Activated T-cell treated with anti-CD3 and anti-CD28 coated beads for 4 hours (primary cell): ENCODE data around the gene PGA3.
"Not testable (repeated sequence)": the region's sequence is repeated elsewhere in the genome, so short reads cannot be mapped to it uniquely, and the experiment has no call there.

ENCODE experiments used
- DNase-seq: peaks from one replicate; pipeline ENCODE4 v3.0.0-alpha.2; 2020

Gene PGA3

DNA sequence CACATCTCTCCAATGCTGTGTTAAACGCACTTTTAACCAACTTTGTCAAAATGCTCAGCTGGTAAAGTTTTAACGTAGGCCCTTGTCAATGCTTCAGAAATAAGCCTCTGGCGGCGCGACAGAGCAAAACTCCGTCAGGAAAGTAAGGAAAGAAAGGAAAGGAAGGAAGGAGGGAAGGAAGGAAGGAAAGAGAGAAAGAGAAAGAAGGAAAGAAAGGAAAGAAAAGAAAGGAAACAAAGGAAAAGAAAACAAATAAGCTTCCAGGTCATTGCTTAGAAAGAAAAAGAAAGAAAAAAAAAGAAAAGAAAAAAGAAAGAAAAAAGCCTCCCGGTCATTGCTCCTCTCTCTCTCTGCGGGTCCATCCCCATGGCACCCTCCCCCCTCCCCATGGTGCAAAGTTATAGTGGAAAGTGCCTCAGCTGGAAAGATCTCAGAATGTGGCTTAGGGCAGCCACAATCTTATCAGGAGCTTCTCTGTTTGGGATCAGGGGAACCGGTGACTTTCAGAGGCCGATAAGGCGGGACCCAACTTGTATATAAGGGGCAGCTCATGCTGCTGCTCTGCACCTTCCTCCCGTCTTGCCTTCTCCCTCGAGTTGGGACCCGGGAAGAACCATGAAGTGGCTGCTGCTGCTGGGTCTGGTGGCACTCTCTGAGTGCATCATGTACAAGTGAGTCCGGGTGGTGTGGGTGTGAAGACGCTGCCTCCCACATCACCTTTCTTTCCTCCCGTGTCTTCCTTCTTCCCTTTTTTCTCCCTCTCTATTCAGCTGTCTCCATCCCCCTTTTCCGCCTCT, at the start of gene PGA3:
Gene PGA3 (plus strand): TSS at position 566 of the 797 bp plus-strand sequence. CDS start 50 bp downstream, at position 616.
- DNase-seq: not testable (repeated sequence)

DNA sequence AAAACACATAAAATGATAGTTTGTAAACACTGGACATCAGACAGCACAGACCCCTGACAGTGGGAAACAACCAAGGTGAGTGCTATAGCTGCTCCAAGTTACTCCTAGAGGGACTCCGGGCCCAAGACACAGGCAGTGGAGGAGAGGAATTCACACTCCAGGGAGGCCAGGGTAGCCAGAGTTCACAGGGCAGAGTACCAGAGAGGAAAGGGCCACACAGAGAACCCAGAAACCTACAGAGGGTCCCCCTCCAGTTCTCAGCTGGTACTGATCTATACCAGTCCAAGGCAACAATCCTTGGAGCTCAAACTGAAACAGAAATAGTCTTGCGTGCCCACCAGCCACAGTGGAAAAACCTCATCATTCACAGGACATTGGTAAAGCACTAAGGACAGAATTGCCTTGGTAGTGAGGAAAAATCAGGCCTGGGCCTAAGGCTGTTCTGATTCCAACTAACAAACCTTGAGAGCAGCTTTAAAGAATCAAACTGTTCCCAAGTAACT, 49.7 kb upstream of the PGA3 start:
- no peak for DNase-seq

DNA sequence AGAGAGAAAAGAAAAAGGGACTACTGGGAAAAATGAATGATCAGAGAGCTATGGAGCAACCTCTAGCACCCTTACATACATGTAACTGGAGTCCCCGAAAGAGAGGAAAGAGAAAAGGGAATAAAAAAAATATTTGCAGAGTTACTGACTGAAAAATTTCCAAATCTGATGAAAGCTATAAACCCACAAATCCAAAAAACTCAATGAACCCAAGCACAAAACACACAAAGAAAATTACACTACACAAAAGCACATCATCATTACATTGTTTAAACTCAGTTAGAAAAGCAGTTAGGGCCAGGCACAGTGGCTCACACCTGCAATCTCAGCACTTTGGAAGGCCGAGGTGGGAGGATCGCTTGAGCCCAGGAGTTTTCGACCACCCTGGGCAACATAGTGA, 48.8 kb upstream of the PGA3 start:
- DNase-seq: no peak

DNA sequence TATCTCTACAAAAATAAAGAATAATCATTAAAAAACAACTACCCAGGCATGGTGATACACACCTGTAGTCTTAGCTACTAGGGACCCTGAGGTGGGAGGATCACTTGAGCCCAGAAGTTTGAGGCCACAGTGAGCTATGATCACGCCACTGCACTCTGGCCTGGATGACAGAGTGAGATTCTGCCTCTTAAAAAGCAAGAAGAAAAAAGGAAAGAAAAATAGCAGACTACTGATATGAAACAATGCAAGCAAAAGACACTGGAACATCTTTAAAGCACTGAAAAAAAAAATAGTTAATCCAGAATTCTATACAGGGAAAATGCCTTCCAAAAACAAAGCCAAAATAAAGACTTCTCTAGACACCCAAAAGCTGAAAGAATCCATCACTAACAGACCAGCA, 48.0 kb upstream of the PGA3 start:
- DNase-seq: no peak

DNA sequence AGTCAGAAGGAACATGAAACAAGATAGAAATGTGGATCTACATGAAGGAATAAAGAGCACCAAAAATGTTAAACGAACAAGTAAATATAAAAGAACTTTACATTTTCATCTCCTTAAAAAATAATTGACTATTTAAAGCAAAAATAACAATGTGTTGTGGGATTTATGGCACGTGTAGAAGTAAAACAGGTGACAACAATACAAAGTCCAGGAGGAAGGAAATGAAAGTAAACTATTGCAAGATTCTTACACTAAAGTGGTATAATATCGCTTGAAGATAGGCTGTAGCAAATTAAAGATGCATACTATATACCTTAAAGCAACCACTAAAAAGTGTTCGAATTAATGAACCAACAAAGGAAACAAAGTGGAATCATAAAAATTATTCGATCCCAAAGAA, 47.6 kb upstream of the PGA3 start:
- no peak for DNase-seq

DNA sequence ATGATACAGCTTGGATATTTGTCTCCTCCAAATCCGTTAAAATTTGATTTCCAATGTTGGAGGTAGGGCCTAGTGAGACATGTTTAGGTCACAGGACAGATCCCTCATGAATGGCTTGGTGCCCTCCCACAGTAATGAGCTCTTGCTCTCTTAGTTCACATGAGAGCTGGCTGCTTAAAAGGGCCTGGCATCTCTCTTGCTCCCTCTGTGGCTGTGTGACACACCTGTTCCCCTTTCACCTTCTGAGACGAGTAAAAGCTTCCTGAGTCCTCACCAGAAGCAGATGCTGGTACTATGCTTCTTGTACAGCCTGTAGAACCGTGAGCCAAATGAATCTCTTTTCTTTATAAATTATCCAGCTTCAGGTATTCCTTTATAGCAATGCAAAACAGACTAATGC, 45.6 kb upstream of the PGA3 start:
- no peak for DNase-seq

DNA sequence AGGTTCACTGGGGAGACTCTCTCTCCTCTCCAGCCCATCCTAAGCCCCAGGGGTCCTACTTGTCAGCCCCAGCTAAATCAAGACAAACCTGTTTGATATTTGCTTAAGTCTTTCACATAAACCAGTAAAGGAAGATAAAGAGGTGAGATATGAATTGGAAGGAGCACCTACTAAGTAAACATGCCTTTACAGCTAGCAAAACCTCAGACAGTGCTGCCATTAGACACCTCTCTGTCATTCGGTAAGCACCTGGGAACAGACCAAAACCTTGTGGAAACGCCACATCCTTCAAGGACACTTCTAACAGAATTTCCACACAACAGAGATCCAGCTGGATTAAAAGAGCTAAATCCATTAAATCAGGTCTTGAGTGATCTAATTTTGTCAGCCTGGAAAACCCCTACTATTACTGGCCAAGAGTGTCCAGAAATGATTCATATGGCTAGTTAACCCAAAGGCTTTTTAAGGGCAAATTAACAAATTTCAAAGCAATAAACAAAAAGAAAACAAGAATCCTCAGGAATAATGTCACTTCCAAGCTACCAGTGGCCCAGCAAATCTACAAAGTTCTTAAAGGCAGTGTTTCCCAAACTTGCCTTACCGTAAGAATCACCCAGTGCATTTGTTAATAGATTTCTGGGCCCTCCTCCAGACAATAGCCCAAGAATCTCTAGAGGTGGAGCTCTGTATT, 44.5 kb upstream of the PGA3 start:
- DNase-seq: no peak

DNA sequence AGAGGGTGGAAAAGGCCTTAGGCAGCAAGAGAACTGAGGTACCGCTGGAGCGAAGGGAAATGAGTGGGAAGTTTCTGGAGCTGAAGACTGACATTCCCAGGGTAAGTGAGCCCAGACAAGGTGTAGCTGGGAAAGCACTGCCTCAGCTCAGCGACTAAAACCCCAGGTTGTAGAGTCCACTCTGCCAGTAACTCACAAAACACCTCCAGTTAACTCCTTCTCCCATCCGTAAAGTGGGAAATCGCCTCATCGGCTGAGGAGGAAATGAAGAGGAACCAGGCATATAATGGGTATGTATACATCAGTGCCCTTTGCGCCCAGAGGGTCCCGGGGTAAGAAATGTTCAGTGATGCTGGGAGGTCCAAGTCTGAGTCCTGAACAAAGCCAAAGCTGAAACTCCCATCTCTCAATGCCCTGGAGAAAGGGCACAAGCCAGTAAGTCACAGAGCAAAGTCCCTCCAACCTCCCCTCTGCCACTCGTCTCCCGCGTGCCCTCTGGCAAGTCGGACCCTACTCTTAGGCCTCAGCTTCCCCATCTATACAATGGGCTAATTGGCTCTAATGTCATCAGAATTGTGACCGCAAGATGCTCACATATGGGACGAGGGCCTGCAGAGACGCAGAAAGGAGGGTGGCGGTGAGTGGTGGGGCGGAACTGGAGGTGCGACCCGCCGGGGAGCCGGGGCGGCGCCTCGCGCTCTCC, 42.7 kb upstream of the PGA3 start:
- DNase-seq: no peak

DNA sequence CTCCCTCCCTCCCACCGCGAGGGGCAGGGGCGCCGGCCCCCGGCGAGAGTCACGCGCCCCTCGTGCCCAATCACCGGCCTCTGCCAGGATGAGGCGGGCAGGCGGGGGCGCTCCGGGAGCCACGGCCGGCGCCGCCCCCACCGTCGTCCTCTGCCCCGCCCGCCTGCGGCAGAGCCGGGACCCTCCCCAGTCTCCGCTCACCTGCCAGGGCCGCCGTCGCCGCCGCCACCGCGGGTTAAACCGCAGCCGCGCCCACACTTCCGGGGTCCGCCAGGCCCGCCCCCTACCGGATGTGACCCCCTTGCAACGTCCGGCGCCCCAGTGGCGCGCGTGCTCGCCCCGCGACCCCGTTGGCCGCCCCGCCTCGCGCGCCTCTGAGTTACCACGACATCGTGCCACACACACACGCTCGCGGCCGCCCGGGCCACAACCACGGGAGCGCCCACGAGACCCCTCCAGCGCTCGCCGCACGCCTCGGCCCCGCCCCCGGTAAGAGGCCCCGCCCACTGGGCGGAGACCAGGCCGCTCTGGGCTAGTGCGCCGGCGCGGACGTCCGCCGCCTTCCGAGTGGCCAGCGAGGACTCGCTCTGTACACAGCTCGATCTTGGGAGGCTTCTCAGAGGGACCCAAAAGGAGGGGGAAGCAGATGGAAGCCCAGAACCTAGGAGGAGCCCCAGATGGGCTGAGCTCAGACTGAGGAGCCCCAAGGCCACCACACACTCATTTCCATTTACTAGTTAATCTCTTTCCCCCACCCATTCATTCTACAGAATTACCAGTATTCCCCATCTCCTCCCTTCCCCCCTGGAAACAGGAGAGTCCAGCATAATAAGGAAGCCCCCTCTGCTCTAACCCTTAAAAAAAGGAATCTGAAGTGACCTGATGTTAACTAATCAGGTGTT, 41.9 kb upstream of the PGA3 start, which contains the start of gene VPS37C:
Gene VPS37C (minus strand): TSS at position 237 of the 902 bp plus-strand sequence. CDS start 22,597 bp downstream, outside the sequence.
- DNase-seq: peak; percentile 94

DNA sequence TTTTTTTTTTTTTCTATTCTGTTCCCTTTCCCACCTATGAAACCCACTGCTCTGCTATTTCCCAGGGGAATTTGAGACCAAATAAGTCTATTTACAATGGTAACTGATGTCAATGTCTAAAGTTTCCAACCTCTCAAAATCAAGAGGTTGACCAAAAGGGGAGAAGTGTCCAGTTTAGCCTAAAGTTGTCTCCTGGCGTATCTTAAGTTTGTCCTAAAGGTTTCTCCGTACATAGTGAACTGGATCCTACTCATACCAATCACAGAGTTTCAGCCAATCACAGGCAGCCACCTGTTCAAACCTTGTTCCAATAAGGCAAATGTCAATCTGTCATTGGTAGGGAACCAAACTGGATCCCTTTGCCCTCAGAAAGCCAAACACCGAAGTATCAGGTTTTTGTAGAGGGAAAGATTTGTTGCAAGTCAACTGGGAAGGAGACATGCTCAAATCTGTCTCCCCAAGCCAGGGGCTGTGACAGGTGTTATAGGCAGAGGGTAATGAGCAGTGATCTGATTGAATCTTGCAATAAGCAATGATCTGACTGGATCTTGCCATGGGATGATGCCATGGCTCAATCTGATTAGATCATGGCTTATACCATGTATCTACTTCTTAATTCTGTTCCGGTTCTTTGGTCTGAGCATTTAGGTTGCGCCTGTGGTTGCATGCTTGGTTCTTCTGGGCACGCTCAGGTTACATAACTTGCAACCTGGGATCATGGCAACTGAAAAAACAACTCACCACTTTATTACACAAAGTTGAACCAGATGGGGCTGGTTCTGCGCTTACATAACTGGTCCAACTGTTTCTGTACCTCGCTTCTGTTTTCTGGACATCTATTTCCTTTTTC, 41.0 kb upstream of the PGA3 start:
- DNase-seq: no peak

DNA sequence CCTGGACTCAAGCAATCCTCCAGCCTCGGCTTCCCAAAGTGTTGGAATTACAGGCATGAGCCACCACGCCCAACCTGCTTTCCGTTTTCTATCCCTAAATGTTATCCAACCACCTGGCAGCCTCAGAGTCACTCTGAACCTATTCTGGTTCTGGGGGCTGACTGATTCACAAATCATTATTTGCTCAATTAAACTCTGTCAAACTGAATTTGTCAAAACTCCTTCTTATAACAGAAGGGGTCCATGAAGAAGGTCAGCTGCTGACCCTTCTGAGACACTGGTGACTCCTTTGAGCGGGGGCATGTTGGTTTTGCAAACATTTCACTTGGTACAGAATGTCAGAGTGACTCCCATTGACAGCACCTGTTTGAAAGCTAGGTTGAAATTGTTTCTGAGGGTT, 40.3 kb upstream of the PGA3 start:
- no peak for DNase-seq

DNA sequence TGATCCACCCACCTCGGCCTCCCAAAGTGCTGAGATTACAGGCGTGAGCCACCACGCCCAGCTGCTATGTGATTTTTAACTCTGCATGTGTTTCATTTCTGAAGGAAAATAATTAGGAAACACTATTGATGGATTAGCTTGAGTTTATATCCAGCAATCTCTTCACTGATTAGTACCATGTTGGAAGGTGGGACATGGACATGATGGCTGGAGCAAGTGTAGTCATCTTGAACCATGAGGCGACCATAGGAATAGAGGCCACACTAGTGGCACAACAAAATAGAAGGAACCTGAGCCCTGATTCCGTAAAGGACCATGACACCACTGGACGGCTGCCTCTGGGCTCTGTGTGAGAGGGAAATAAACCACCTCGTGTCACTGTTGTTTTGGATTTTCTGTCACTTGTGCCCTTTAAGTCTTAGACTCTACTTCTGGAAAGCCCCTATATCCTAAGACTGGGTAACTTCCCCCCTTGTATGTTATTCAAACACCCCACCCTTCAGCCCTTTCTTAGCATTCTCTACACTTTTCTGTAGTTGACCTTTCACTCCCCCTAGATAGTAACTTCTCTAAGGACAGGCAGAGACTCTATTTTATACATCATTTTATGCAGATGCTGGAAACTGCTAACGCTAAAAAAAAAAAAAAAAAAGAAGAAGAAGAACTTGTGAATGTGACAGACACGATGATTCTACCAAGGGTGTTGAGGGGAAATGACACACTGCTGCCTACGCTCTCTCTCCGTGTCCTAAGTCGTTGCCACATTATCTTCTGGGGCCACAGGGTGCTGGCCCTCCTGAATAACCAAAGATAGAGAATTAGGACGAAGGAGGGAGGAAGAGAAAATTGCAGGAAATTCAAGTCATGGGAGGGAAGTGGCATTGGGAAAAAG, 39.4 kb upstream of the PGA3 start:
- DNase-seq: no peak

DNA sequence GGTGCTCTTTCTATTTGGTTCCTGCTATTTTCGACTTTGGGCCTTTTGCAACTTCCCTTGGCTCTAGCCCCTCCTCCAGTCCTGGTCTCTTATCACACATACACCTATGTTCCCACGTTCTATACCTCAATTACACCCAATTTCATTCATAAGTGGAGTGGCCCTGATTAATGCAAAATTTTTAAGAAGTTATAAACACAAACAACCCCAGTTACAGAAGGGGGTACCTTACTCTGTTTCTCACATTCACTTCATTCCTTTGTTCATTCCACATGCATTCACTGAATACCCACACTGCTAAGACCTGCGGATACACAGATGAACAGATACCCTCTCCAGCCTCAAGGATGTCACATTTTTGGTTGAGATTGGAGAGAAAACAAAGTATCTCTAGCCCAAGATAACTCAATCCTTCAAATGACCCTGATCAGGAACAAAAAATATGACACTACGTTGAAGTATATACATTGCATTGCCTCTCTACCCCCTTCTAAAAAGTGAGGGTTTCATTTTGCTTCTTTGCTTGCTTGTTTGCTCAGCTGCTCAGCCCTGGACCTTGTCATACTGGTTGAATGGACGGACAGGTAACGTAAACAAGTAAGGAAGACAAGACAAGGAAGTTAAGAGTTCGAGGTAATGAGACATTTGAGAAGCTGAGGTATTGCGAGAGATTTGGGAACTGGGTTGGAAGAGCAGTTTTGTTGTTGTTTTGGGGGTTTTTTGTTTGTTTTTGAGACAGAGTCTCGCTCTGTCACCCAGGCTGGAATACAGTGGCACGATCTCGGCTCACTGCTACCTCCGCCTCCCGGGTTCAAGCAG, 38.5 kb upstream of the PGA3 start:
- DNase-seq: no peak

DNA sequence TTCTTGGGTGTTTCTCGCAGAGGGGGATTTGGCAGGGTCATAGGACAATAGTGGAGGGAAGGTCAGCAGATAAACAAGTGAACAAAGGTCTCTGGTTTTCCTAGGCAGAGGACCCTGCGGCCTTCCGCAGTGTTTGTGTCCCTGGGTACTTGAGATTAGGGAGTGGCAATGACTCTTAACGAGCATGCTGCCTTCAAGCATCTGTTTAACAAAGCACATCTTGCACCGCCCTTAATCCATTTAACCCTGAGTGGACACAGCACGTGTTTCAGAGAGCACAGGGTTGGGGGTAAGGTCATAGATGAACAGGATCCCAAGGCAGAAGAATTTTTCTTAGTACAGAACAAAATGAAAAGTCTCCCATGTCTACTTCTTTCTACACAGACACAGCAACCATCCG, 37.5 kb upstream of the PGA3 start:
- DNase-seq: not testable (repeated sequence)

DNA sequence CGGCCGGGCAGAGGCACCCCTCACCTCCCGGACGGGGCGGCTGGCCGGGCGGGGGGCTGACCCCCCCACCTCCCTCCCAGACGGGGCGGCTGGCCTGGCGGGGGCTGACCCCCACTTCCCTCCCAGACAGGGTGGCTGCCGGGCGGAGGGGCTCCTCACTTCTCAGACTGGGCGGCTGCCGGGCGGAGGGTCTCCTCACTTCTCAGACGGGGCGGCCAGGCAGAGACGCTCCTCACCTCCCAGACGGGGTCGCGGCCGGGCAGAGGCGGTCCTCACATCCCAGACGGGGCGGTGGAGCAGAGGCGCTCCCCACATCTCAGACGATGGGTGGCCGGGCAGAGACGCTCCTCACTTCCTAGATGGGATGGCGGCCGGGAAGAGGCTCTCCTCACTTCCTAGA, 37.0 kb upstream of the PGA3 start:
- DNase-seq: not testable (repeated sequence)

DNA sequence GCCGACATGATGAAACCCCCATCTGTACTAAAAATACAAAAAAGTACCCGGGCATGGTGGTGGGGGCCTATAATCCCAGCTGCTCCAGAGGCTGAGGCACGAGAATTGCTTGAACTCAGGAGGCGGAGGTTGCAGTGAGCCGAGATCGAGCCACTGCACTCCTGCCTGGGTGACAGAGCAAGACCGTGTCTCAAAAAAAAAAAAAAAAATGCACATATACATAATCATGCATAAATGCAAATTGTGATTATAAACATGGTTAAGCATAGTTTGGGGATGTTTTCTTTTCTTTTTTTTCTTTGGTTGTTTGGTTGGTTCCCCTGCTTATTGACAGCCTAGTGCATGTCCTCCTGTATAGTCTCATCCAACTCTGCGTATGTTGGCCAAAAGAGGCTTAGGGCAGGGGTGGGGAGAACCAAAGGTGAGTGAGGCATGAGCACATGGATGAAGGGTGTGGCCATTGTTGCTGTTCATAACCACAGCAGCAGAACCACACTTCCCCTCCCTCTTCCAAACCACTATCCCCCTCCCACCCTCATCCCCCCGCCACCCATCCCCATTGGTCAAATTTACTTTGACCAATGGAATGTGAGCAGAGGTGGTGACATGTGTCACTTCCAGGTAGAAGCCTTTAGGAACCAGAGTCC, 35.1 kb upstream of the PGA3 start:
- DNase-seq: no peak

DNA sequence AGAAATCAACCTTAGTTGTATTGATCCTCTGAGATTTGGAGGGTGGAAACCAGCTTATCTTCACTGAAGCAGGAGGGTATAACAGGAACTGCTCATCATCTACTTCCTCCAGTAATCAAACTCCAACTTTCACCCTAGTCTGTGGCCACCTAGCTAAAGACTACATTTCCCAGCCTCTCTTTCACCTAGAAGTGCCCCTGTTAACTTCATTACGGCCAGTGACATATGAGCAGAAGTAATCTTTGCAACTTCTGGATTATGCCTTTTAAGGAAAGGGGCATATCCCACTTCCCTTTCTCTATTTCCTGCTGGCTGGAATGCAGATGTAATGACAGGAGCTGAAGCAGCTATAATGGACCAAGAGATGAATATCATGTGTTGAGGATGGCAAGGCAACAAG, 34.5 kb upstream of the PGA3 start:
- no peak for DNase-seq

DNA sequence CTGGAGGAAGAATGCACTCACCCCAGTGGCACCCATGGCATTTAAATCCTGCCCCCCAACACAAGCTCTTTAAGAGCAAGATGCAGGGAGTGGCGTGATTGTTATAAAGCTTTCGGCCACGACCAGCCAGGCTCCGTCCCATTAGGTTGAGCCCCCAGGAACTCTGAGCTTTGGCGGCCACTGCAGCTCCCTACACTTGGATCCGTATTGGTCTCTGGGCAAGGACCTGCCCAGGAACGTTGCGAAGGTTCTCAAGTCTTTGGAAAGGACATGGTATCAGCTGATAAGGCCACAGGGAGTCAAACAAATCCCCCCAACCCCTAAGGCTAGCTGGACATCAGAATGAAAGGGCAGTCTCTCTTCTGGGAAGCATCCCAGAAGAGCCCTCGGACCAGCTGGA, 32.7 kb upstream of the PGA3 start:
- DNase-seq: no peak

DNA sequence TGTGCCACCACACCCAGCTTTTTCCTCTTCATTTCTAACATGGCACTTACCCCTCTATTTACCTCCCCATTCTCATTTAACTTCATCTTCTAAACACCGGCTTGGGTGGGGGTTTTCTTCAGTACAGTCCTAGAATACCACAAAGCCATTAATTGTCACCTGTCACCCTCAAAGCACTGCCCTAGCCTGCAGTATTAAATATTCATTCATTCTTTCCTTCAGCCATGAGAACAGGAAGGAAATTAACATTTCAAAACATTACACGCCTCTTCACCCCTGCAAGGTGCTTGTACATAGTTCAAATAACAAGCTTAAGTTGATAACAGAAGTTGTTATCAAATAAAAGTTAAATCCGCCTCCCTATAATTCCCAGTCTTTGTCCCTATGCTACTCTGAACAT, 31.4 kb upstream of the PGA3 start:
- DNase-seq: no peak
